Chondrocyte (in vitro differentiated cells): ENCODE results near the gene ADGRG1. TPM values are rescaled to one million over a fixed set of nuclear protein-coding genes. Genes with fewer than 3 reads are reported as not detected.

Experiments
- DNase-seq: peaks from one replicate; pipeline ENCODE4 v3.0.0; 2021; ENCODE audit warnings: mixed read lengths, low spot score
- H3K27ac Mint-ChIP-seq: one replicate; pipeline ENCODE4 v1.8.0; 2021; ENCODE audit warnings: mild to moderate bottlenecking, moderate library complexity, mixed read lengths; ENCODE audit not compliant: unreplicated experiment
- H3K27me3 Mint-ChIP-seq: 2 replicates; pipeline ENCODE4 v1.8.0; 2021; ENCODE audit warnings: low read depth, mixed read lengths
- H3K36me3 Mint-ChIP-seq: 2 replicates; pipeline ENCODE4 v1.8.0; 2021; ENCODE audit warnings: low read depth, mixed read lengths
- H3K4me1 Mint-ChIP-seq: 2 replicates; pipeline ENCODE4 v1.8.0; 2021; ENCODE audit warnings: low read depth, mild to moderate bottlenecking, mixed read lengths
- H3K4me3 Mint-ChIP-seq: one replicate; pipeline ENCODE4 v1.8.0; 2021; ENCODE audit warnings: mild to moderate bottlenecking, moderate library complexity, mixed read lengths; ENCODE audit not compliant: unreplicated experiment
- H3K9me3 Mint-ChIP-seq: 2 replicates; pipeline ENCODE4 v1.8.0; 2021; ENCODE audit warnings: low read depth, mixed read lengths
- CTCF ChIP-seq: fragments of 200-600 bp; sonication (generic); IDR thresholded peaks from 2 replicates; pipeline ENCODE4 v1.5.0; 2021; ENCODE audit warnings: antibody characterized with exemption, mild to moderate bottlenecking, moderate library complexity
- total RNA-seq: library from RNA; stranded (reverse); gene quantifications from 3 replicates; pipeline ENCODE4 v1.2.1, GENCODE V29; 2021

Gene ADGRG1
- total RNA-seq, 1 donor from 2014 or later: 57.8 TPM

GRCh38 chr16:57658878-57659674 is 30.6 kb downstream of the ADGRG1 start:
- no peaks in the 10 kb centered on the region for H3K27me3 Mint-ChIP-seq
- peaks cover 8% of the 10 kb centered on the region for H3K4me1 Mint-ChIP-seq
- H3K4me3 Mint-ChIP-seq: no peak overlapping the region
- H3K36me3 Mint-ChIP-seq: peaks cover 9% of the 10 kb centered on the region
- TF ChIP-seq CTCF: no peak
- H3K9me3 Mint-ChIP-seq: no peaks in the 10 kb centered on the region
- no peak overlapping the region for H3K27ac Mint-ChIP-seq
- DNase-seq: no peak

GRCh38 chr16:57660715-57661463 is 32.5 kb downstream of the ADGRG1 start:
- H3K9me3 Mint-ChIP-seq: no peaks in the 10 kb centered on the region
- no peak overlapping the region for H3K27ac Mint-ChIP-seq
- DNase-seq: peak; percentile 78

GRCh38 chr16:57661510-57661909 is 33.1 kb downstream of the ADGRG1 start:
- DNase-seq: no peak
- Mint-ChIP-seq H3K4me1 (no peaks in the 10 kb centered on the region), H3K4me3 (no peak overlapping the region), H3K9me3 (no peaks in the 10 kb centered on the region), H3K27ac (no peak overlapping the region), H3K36me3 (peaks cover 15% of the 10 kb centered on the region), H3K27me3 (no peaks in the 10 kb centered on the region)
- TF ChIP-seq CTCF: no peak

More at GRCh38 chr16:57660715-57661463, 32.5 kb downstream of the ADGRG1 start:
- no peak for TF ChIP-seq CTCF
- Mint-ChIP-seq H3K27me3 (no peaks in the 10 kb centered on the region), H3K4me3 (no peak overlapping the region), H3K4me1 (no peaks in the 10 kb centered on the region), H3K36me3 (peaks cover 15% of the 10 kb centered on the region)

GRCh38 chr16:57661936-57662906 is 33.8 kb downstream of the ADGRG1 start:
- Mint-ChIP-seq H3K4me3 (no peak overlapping the region), H3K36me3 (peaks cover 15% of the 10 kb centered on the region), H3K4me1 (no peaks in the 10 kb centered on the region), H3K9me3 (no peaks in the 10 kb centered on the region), H3K27ac (peak overlapping the region; percentile 22), H3K27me3 (no peaks in the 10 kb centered on the region)
- peak; percentile 77 for DNase-seq
- no peak for TF ChIP-seq CTCF
